HL-60 (cell line): ENCODE data around the gene ANKRD60.
A peak's percentile ranks its signal among the peaks of the same experiment; 100 is the strongest.

Experiments
- DNase-seq, 2 experiments: peaks; one replicate each; pipeline ENCODE4 v3.0.0-alpha.2; 2010 to 2020; ENCODE audit warnings: low read depth in 1 of 2, low spot score in 1 of 2
- H3K27ac ChIP-seq: fragments of 250-450 bp; sonication (Bioruptor Pico); replicated peaks from 2 replicates; pipeline ENCODE4 v1.5.1; 2020; ENCODE audit warnings: mild to moderate bottlenecking, moderate library complexity
- H3K27me3 ChIP-seq: fragments of 250-450 bp; sonication (Bioruptor Pico); 2 replicates; pipeline ENCODE4 v1.5.1; 2021; ENCODE audit warnings: mild to moderate bottlenecking, moderate library complexity; ENCODE audit not compliant: insufficient read depth, poor library complexity, severe bottlenecking
- H3K4me3 ChIP-seq: replicated peaks from 2 replicates; pipeline ENCODE4 v1.5.1; 2011; ENCODE audit warnings: mild to moderate bottlenecking, control low read depth, low read length; ENCODE audit not compliant: insufficient read depth
- GABPA ChIP-seq: IDR thresholded peaks from 2 replicates; pipeline ENCODE4 v1.6.1; 2012; ENCODE audit warnings: low read depth
- POLR2AphosphoS5 ChIP-seq: IDR thresholded peaks from 2 replicates; pipeline ENCODE4 v1.6.1; 2012; ENCODE audit warnings: low read depth
- SPI1 ChIP-seq: IDR thresholded peaks from 2 replicates; pipeline ENCODE4 v1.6.1; 2012; ENCODE audit warnings: low read depth, mild to moderate bottlenecking, borderline replicate concordance
- TF ChIP-seq, protein P1 (sequence below): IDR thresholded peaks from one replicate; pipeline ENCODE4 v1.5.1; 2011; ENCODE audit warnings: low read length, control low read depth, inconsistent platforms; ENCODE audit not compliant: insufficient read depth
- TF ChIP-seq, protein P2 (sequence below): IDR thresholded peaks from 2 replicates; pipeline ENCODE4 v1.6.1; 2012; ENCODE audit warnings: low read depth; ENCODE audit not compliant: insufficient replicate concordance

Gene ANKRD60

DNA sequence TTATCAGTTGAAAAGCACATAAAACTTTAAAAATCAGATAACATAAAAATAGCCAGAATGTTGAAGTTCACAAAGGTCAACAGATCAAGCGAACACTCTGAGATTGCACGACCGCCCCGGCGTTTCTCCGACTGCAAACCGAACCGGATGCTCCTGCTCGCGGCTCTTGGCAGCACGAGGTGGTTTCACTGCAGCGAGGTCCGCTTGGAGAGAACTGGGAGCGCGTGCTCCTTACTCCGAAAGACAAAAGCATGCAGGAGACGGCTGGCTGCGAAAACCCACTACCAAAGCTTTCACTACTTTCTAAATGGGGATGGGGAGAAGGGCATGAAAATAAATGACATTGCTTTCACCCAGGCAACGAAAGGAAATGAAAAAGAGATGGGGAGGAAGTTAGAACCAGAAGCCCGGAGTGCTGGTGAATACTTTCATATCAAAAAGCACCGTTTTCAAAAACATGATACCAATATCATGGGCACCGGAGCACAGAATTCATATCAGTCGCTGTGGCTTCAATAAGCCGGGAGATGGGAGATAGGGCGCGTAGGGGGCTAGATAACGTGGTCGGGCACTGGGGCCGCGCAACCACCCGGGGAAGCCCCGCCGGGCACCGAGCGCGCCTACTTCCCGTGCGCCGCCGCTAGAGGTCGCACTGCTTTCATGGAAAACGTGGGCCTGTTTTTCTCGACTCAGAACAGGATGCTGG is 8.3 kb upstream of the ANKRD60 start:
- TF ChIP-seq GABPA, result no peak
- TF ChIP-seq, protein P1, sequence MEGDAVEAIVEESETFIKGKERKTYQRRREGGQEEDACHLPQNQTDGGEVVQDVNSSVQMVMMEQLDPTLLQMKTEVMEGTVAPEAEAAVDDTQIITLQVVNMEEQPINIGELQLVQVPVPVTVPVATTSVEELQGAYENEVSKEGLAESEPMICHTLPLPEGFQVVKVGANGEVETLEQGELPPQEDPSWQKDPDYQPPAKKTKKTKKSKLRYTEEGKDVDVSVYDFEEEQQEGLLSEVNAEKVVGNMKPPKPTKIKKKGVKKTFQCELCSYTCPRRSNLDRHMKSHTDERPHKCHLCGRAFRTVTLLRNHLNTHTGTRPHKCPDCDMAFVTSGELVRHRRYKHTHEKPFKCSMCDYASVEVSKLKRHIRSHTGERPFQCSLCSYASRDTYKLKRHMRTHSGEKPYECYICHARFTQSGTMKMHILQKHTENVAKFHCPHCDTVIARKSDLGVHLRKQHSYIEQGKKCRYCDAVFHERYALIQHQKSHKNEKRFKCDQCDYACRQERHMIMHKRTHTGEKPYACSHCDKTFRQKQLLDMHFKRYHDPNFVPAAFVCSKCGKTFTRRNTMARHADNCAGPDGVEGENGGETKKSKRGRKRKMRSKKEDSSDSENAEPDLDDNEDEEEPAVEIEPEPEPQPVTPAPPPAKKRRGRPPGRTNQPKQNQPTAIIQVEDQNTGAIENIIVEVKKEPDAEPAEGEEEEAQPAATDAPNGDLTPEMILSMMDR, result peak; percentile 73
- DNase-seq, result peak; percentile 28 to 58
- peaks cover 2% of the 10 kb centered on the region for H3K27me3 ChIP-seq
- no peak overlapping the region for H3K27ac ChIP-seq
- peak overlapping the region; percentile 45 for H3K4me3 ChIP-seq

DNA sequence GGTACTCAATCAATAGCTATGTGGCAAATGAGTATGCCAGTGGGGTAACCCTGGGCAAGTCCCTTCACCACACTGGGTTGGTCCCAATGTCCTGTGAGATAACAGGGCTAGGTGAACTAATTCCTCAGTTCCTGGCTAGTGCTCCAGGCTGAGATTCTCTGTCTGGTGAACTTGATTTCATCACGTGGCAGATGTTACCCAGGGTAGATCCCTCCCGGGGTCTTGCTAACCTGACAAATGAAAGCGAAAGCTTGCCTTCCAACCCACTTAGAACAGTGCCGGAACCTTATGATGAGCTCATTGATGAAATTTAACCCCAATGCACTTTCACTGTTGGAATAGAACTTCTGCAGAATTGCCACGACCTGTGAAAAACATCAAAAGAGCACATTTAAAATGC is 6.6 kb upstream of the ANKRD60 start:
- Histone ChIP-seq H3K27ac (no peak overlapping the region), H3K27me3 (peaks cover 7% of the 10 kb centered on the region), H3K4me3 (no peak overlapping the region)
- TF ChIP-seq, protein P2, sequence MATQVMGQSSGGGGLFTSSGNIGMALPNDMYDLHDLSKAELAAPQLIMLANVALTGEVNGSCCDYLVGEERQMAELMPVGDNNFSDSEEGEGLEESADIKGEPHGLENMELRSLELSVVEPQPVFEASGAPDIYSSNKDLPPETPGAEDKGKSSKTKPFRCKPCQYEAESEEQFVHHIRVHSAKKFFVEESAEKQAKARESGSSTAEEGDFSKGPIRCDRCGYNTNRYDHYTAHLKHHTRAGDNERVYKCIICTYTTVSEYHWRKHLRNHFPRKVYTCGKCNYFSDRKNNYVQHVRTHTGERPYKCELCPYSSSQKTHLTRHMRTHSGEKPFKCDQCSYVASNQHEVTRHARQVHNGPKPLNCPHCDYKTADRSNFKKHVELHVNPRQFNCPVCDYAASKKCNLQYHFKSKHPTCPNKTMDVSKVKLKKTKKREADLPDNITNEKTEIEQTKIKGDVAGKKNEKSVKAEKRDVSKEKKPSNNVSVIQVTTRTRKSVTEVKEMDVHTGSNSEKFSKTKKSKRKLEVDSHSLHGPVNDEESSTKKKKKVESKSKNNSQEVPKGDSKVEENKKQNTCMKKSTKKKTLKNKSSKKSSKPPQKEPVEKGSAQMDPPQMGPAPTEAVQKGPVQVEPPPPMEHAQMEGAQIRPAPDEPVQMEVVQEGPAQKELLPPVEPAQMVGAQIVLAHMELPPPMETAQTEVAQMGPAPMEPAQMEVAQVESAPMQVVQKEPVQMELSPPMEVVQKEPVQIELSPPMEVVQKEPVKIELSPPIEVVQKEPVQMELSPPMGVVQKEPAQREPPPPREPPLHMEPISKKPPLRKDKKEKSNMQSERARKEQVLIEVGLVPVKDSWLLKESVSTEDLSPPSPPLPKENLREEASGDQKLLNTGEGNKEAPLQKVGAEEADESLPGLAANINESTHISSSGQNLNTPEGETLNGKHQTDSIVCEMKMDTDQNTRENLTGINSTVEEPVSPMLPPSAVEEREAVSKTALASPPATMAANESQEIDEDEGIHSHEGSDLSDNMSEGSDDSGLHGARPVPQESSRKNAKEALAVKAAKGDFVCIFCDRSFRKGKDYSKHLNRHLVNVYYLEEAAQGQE, result no peak
- TF ChIP-seq, protein P1, result no peak
- TF ChIP-seq SPI1 (no peak), POLR2AphosphoS5 (no peak), GABPA (no peak)
- DNase-seq, result no peak

DNA sequence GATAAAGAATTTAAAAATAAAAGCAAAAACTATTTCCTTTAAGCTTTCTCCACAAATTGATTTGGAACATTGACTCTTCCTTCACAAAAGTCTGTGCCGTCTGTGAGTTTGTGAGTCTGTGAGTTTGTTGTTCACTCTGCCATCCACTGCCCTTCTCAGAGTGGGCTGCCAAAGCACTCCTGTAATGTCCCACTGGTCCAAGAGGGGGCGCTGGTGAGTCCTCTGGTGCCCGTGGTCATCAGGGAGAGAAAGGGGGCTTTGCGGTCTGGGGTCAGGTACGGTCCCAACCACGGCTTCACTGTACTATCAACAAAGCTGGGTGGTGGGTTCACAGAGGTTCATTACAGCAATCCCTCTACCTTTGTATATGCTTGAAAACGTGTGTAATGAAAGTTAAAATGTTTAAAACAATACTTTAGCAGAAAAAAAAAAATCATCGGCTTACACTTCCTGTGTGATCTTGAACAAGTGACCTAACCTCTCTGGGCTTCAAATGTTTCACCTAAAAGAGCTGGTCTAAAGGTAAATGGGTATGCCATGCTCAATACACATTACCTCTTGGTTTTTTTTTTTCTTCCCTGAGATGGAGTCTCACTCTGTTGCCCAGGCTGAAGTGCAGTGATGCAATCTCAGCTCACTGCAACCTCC is 5.6 kb upstream of the ANKRD60 start:
- H3K27ac ChIP-seq, result no peak overlapping the region
- peaks cover 15% of the 10 kb centered on the region for H3K27me3 ChIP-seq
- TF ChIP-seq, protein P2, result no peak
- no peak for TF ChIP-seq GABPA
- no peak for TF ChIP-seq POLR2AphosphoS5
- TF ChIP-seq SPI1, result no peak
- TF ChIP-seq, protein P1, result peak; percentile 68
- H3K4me3 ChIP-seq, result no peak overlapping the region
- peak in 1 of 2 experiments; percentile 17 for DNase-seq

DNA sequence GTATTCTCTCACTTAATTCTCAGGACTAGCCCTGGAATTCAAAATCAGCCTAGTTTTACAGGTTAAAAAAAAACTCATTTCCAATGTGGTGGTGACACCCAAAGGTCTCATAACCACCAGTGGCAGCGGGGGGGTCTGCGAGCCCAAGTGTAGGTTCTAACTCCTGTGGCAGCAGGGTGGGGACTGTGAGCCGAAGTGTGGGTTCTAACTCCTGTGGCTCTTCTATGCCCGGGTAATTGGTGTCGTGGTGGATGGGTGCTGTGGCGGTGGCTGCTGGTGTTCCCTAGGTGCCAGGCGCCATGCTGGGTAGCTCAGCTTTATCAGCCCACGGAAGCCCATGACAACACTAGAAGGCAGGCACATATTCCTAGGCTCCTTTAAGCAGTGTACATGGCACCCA is 4.9 kb upstream of the ANKRD60 start:
- H3K27me3 ChIP-seq, result peaks cover 19% of the 10 kb centered on the region
- no peak overlapping the region for H3K4me3 ChIP-seq
- no peak for DNase-seq
- TF ChIP-seq GABPA (no peak), SPI1 (no peak), POLR2AphosphoS5 (no peak)
- TF ChIP-seq, protein P2, result no peak
- TF ChIP-seq, protein P1, result no peak
- H3K27ac ChIP-seq, result no peak overlapping the region
